Measurements from ENCODE around the gene SPATA31C1. TPM values are rescaled to one million over a fixed set of nuclear protein-coding genes. Genes with fewer than 3 reads are reported as not detected.

The SPATA31C1 gene
- total and polyA plus RNA-seq, 3 donors from 2014 or later, result 5.9 to 21.1 (median 13.5) TPM

DNA sequence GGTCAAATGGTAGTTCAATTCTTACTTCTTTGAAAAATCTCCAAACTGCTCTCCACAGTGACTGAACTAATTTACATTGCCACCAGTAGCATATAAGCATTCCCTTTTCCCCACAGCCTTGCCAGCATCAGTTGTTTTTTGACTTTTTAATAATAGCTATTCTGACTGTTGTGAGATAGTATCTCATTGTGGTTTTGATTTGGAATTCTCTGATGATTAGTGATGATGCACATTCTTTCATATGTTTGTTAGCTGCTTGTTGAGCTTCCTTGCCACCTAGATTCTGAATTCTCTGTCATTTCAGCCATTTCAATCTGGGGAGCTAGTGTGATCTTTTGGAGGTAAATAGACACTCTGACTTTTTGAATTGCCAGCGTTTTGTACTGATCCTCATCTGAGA lies 32.5 kb downstream of the SPATA31C1 start:
- Histone ChIP-seq H3K9me3 (no peaks in the 10 kb centered on the region), H3K27me3 (no peaks in the 10 kb centered on the region), H3K36me3 (ENCODE audit: low read depth, missing control alignments) (no peaks in the 10 kb centered on the region), H3K4me3 (no peak overlapping the region), H3K4me1 (no peaks in the 10 kb centered on the region), H3K27ac (no peak overlapping the region)
- intact Hi-C loops (cut with DNase I; ENCODE audit: low total_unique reads), result no loop called here
- 75 to 79% methylated on average over 1 of the region's 1 CpG for WGBS, 2 donors
- TF ChIP-seq, protein P1, sequence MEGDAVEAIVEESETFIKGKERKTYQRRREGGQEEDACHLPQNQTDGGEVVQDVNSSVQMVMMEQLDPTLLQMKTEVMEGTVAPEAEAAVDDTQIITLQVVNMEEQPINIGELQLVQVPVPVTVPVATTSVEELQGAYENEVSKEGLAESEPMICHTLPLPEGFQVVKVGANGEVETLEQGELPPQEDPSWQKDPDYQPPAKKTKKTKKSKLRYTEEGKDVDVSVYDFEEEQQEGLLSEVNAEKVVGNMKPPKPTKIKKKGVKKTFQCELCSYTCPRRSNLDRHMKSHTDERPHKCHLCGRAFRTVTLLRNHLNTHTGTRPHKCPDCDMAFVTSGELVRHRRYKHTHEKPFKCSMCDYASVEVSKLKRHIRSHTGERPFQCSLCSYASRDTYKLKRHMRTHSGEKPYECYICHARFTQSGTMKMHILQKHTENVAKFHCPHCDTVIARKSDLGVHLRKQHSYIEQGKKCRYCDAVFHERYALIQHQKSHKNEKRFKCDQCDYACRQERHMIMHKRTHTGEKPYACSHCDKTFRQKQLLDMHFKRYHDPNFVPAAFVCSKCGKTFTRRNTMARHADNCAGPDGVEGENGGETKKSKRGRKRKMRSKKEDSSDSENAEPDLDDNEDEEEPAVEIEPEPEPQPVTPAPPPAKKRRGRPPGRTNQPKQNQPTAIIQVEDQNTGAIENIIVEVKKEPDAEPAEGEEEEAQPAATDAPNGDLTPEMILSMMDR (IDR thresholded peaks at IDR 0.05), result no peak
- TF ChIP-seq POLR2A (IDR thresholded peaks at IDR 0.05), result no peak
- DNase-seq, result no peak

DNA sequence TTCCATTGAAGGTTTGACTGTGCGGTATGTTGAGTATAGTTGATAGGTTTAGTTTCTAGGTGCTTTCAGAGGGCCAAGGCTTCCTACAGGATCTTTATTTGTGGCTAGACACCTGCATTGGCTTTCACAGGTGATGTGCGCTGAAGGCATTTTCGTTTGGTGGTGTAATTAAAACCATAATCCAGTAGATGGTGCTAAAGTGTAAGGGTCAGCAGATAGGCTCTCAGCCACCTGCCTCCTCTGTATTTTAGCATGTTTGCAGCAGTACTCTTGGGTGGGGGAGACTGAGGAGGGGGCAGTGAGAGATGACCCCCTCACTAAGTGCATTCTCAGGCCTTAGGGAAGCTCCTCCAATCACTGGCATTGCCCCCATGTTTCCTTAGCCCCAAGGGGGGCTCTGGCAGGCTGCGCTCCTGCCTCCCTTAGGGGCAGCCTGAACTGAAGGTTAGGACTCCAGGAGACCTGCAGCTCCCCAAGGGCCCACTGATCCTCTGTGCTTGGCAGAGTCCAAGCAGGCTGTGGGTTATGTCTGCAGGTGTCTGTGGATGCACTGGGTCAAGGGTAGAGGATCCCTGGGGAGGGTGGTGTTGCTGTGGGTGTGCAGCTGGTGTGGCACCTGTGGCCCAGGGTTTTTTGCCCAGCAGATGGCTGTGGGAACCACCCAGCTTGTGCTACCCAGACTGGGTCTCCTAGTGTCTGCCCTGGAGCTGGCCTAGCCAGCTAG lies 33.2 kb downstream of the SPATA31C1 start:
- Histone ChIP-seq H3K9me3 (no peaks in the 10 kb centered on the region), H3K4me3 (no peak overlapping the region), H3K36me3 (ENCODE audit: low read depth, missing control alignments) (no peaks in the 10 kb centered on the region), H3K27me3 (no peaks in the 10 kb centered on the region), H3K27ac (no peak overlapping the region), H3K4me1 (no peaks in the 10 kb centered on the region)
- DNase-seq, result no peak
- intact Hi-C loops (cut with DNase I; ENCODE audit: low total_unique reads), result no loop called here
- WGBS, 2 donors, result 76 to 90% methylated on average over 3 to 4 of the region's 4 CpGs
- TF ChIP-seq, protein P1 (IDR thresholded peaks at IDR 0.05), result peak in 1 of 3 experiments; percentile 41
- TF ChIP-seq POLR2A (IDR thresholded peaks at IDR 0.05), result no peak

DNA sequence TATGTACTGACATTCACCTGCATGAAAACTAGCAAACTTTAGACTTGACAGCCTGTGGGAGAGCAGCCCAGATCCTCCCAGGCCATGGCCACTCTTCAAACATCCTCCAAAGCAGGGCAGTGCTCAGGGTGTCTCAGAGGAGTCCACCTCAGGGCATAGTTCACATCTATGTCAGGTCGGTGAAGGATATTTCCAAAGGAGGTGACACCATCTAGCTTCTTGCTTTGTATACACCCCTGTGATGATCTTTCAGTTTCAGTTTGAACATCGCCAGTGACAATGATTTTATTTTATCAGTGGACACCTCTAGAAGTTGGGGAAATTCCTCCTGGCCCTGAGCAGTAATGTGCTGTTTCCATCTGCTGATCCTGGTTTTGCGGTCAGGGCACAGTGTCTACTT lies 36.5 kb downstream of the SPATA31C1 start:
- Histone ChIP-seq H3K4me1 (no peaks in the 10 kb centered on the region), H3K9me3 (no peaks in the 10 kb centered on the region), H3K27me3 (no peaks in the 10 kb centered on the region), H3K36me3 (ENCODE audit: low read depth, missing control alignments) (no peaks in the 10 kb centered on the region), H3K4me3 (no peak overlapping the region), H3K27ac (no peak overlapping the region)
- TF ChIP-seq POLR2A (IDR thresholded peaks at IDR 0.05), result no peak
- TF ChIP-seq, protein P1 (IDR thresholded peaks at IDR 0.05), result no peak
- no peak for DNase-seq
- WGBS, 2 donors, result 89 to 98% methylated on average over 3 of the region's 3 CpGs
- intact Hi-C loops (cut with DNase I; ENCODE audit: low total_unique reads), result no loop called here

DNA sequence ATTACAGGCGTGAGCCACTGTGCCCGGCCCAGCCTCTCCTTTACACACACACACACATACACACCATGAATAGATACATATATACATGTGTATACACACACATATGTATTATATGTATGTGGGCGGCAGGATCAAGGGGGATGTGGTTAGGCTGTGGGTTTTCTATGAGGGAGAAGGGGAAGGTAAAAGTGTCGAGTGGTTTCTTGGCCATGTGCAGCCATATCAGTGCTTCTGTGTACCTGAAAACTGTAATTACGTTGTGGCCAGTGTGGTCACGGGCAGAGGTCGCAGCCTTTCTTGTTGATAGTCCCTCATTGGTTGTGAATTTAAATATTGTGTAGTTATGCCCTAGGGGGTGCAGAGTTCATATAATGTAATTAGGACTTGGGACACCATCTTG lies 40.1 kb downstream of the SPATA31C1 start:
- H3K36me3 ChIP-seq (ENCODE audit: low read depth, missing control alignments), result no peaks in the 10 kb centered on the region
- no peak for DNase-seq
- 89 to 94% methylated on average over 7 of the region's 7 CpGs for WGBS, 2 donors
- no peak overlapping the region for H3K4me3 ChIP-seq
- intact Hi-C loops (cut with DNase I; ENCODE audit: low total_unique reads), result no loop called here
- H3K9me3 ChIP-seq, result no peaks in the 10 kb centered on the region
- no peak overlapping the region for H3K27ac ChIP-seq
- TF ChIP-seq, protein P1 (IDR thresholded peaks at IDR 0.05), result no peak
- no peak for TF ChIP-seq POLR2A (IDR thresholded peaks at IDR 0.05)
- peaks cover 13% of the 10 kb centered on the region for H3K4me1 ChIP-seq
- H3K27me3 ChIP-seq, result no peaks in the 10 kb centered on the region

DNA sequence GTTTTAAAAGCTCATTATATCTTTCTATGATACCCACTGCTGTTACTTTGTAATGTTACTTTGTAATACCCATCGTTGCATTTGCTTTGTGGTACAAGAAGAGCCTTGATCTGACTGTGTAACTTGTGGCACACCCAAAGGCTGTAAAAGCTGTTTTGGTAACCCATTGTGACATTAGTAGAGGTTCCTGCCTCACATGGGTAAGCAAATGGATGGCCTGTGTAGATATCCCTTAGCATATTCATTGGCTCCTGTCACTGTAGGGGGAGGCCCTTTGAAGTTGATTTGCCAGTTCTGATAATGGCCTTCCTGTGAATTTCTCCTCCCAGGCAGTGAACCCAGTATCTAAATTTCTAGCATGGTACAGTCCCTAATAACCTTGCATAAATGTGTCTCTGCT lies 40.8 kb downstream of the SPATA31C1 start:
- H3K27me3 ChIP-seq, result no peaks in the 10 kb centered on the region
- peaks cover 13% of the 10 kb centered on the region for H3K4me1 ChIP-seq
- H3K9me3 ChIP-seq, result no peaks in the 10 kb centered on the region
- no peak for DNase-seq
- no peak for TF ChIP-seq POLR2A (IDR thresholded peaks at IDR 0.05)
- TF ChIP-seq, protein P1 (IDR thresholded peaks at IDR 0.05), result no peak
- WGBS, 2 donors, result 52 to 67% methylated on average over 1 of the region's 1 CpG
- H3K27ac ChIP-seq, result no peak overlapping the region
- intact Hi-C loops (cut with DNase I; ENCODE audit: low total_unique reads), result no loop called here
- H3K4me3 ChIP-seq, result no peak overlapping the region
- H3K36me3 ChIP-seq (ENCODE audit: low read depth, missing control alignments), result no peaks in the 10 kb centered on the region
